Left renal pelvis (tissue), 4 donors: ENCODE measurements around the gene GIMAP8. TPM values are rescaled to one million over a fixed set of nuclear protein-coding genes. Genes with fewer than 3 reads are reported as not detected.

Experiments used
- DNase-seq, 4 donors: peaks; one replicate each; pipeline ENCODE4 v3.0.0-alpha.2; 2013; ENCODE audit warnings: low read depth in 4 of 4, low spot score in 3 of 4
- polyA plus RNA-seq, 4 donors: library from polyadenylated mRNA; unstranded; fragments of 120-200 nt; gene quantifications; one replicate each; pipeline ENCODE4 v1.2.1, GENCODE V29; 2013; ENCODE audit not compliant: insufficient read length in 4 of 4

The GIMAP8 gene
- 1 to 10 TPM; 4.1 to 9.5 (median 8.5) TPM for polyA plus RNA-seq

DNA sequence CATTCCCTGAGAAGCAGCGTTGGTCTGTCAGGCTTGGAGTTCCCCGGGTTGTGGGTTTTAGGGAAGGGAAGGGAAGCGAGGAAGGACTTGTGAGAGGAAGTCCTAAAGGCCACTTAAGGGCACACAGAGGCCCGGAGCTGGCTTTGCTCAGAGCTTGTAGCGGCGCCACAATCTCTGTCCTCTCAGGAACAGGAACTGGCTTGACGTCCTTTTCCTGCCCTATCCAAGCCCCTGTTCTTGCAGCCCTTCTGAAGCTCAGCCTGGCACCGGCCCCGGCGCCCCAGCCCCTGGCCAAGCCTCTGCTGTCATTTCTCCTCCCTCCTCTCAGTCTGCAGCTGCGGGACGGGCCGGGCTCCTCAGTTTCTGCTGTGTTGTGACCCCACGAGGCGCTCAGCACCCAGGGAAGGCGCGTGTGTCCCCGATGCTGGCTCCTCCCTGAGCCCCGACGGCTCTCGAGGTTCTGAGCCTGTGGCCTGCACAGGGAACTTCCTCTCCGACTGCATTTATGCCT, at the start of gene GIMAP8:
Gene GIMAP8 (plus strand): TSS at position 140 of the 511 bp plus-strand sequence. CDS start 16,069 bp downstream, outside the sequence.
- no peak for DNase-seq

DNA sequence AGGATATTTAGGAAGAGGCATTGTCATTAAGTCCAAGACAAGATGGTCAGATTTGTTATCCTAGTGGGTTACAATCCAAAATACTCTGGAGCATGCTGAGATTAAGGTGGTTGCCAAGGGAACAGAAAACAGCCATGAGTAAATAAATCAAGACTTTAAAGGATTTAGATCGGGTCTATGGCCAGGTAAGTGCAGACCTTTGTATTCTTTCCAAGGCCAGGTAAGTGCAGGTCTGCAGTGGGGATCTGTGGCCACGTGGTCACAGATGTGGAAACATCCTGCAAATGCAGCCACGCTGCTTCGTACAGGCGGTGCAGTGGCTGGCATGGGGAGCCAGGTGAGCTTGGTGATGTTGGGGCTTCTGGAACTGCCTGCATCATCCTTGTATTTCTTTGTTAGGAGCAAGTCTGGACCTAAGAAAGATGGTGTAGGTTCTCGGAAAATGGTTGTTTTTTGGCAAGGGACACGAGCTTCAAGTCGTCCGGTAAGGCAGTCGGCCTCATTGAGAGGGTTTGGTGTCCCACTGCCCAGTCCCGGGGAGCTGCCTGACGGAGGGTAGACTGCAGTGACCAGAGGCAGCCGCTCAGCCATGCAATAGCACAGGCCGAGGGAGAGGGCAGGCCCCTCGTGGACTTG, 49.5 kb upstream of the GIMAP8 start:
- DNase-seq, result no peak

DNA sequence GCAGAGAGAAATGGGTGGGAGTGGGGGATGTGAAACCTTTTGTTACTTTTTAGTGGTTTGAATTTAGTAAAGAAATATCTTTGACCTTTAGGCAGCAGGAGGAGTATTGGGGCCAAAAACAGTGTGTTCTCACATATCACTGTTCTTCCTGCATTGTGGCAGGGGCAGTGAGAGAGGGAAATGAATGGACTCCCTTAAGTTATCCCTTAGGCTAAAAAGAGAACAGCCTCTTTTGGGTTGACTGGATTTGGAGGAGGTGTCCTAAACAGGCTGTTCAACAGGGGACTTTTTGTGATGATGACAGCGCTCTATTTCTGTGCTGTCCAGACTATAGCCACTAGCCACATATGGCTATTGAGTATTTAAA, 49.0 kb upstream of the GIMAP8 start:
- no peak for DNase-seq

DNA sequence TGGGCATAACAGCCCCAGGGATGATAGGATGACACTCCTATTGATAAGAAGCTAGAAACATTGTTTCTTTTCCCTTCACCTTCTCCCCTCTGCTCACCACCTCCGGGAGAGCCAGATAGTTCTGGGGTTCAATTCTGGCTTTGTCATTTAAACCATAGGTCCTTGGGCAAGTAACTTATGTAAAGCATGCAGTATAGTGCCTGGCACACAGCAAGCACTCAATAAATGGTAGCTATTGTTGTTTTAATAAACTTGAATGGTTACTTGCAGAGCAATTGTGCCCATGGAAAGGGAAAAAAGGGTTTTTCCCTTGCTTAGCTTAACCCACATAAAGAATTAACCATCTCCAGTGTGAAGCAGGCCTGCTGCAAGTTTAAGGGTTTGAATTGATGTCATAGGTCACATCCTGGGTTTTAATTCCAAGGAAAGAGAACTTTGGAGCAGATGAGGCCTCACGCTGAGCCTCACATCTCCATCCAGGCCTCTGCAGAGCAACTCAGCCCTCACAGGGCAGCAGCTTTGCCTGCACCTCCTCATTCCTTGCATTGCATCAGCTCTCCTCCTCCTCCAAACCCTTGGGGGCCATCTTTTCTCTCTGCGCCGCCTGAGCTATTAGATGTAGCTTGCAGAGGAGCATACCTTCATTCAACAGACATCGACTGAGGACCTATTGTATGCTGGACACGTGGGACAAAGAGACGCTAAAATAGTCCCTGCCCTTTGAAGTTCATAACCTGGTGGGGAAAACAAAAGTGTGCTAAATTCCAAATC, 48.4 kb upstream of the GIMAP8 start:
- DNase-seq, result no peak

DNA sequence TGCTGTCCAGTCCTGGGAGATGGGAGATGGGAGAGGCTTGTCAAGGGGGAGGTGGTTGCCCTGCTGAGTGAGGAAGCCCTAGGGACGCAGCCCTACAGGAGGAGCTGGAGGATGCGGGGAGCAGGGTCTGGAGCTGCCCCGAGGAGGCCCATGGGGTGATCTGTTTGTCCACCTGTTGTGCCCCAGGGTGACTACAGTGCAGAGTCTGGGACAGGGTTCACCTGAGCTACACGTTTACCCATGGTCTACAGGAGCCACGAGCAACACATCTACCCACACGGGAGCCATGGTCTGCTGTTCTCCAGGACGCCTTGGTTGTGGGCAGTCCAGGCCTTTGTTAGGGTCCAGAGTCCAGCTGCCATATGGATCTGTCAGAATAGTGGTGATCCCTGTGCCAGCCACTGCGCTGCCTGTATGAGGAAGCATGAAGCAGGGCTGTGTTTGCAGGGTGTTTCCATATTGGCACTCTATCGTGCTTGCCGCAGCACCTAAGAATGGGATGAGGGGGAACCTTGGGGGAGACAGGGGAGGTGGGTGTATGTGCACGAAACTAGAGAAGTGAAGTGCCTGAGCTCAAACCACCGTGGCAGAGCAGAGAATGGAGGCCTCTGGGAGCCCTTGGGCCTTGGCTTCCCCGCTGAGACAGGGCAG, 47.6 kb upstream of the GIMAP8 start:
- no peak for DNase-seq

DNA sequence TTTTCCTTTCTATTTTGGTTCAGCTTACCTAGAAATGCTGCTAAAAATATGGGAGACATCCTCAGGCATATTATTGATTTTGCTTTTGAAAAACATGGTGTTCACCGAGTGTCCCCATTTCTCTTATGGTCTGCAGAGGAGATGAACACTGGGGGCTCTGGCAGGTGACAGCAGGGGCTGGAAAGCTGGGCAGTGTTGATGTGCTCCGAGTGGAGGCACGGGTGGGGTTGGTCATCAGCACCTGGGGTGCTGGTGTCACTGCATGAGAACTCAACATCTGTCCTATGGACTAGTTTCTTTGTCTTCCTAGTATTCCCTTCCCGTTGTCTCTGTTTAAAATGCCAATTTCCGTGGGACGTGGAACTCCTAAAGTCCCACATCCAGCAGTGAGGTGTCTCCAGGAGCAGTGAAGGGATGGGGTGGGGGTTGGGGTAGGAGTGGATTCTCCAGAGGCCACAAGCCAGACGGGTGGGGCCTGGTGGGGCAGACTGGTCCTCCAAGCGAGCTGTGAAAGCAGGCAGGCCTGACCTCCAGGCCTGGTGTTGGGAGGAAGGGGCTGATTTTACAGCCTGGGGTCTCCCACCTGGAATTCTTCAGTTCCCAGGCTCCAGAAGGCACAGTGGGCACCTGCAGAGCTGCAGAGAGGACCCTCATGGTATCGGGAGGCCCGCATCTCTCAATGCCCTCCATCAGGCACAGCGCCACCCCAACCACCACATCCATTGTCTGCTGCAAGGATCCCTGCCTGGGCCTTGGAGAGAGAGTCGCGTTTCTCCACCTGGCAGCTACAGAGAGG, 46.9 kb upstream of the GIMAP8 start:
- no peak for DNase-seq

DNA sequence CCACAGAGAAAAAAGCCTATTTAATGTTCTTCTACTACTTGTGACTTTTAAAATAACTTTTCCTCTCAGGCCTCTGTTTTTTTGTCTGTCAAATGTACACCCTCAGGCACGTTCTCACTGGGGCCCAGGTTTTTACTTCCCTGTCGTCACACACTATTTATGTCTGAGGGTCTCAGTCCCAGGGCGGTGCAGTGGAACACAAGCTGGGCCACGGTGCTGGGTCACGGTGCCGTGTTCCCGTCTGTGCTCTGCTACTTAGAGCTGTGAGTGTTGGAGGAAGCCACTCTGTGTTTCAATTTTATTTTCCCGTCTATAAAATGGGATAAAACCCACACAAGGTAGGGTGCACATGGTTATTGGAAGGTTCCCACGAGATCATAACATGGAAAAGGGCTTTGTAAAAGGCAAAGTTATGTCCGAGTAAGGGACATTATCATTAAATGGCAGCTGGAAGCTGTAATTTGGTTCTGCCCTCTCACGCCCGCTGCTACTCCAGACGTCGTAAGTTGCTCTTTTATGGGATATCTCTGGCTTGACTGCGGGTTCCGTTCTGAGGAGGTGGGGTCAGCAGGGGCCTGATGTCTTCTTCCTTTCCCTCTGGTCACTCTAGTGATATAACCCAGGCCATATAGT, 46.1 kb upstream of the GIMAP8 start:
- no peak for DNase-seq

DNA sequence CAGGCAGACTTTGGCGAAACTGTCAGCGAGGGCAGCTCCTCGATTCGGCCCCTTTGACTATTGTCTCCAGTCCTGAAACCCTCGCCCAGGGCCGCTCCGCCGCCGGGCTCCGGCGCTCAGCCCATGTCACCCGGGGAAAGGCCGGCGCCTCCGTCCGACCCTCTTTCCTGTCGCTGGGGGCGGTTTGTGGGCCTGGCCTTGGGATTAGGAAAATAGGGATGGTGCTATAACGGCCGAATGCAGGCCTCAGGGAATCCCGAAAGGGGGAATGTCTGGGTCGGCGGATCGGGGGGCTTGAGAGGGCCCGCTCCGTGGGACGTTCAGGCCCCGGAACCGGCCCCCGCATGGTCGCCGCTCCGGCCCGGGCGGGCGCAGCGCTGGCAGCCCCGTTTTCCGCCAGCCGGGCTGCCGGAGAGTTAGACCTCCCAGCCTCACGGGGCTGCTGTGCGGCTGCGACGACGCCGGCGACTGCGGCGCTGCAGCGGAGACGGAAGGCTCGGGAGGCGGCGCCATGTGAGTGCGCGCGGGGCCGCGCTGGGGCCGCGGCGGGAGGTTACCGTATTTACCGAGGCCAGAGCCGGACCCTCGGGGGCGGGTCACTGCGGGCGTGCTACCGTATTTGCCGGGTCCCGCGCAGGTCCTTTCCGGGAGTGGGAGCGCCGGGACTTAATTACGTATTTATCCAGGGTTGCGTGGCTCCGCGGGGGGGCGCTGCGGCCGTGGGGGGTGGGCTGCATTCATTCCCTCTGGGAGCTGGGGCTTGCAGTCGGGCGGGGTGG, 45.4 kb upstream of the GIMAP8 start:
- DNase-seq, result peak; percentile 72 to 80 (median 76)

DNA sequence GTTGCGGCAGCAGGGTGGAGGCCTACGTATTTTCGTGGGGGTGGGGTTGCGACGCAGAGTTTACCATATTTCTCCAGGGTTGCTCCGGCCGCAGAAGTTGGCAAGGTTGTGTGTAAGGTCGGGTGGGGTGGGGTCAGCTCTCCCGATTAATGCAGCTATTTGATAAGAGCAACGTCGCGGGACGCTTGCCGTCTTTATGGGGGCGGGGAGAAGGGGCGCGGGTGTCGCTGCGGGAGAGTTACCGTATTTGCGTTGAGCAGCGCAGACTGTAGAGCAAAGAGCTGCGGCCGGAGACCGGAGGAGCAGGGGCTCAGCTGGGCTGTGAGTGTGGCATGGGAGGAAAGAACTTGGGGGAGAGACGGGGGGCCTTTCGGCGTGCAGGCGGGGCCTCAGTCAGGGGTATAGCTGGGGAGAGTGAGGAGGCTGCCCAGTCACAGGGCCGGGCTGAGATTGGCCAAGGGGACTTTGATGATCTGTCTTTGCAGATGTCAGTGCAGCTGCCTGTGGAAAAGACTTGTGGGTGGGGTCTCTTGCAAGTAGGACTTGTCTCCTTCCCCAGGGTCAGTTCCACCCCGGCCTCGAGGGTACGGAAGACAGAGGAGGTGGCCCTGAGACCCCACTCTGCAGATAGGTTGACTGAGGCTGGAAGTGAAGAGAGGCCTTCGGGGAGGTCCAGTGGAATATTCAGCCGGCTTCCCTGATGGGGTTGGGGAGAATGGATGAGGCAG, 44.7 kb upstream of the GIMAP8 start:
- DNase-seq, result no peak

DNA sequence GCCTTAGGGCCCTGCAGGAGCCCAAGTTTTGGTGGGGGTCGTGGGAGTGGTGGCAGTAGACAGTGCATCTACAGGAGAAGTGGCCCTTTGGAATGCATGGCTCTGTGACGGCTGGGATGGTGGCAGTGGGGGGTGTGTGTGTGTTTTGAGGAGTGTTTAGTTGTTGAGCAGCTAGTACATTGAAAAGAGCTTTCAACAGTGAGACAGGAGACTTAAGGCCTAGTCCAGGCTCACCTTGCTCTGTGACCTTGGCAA, 44.2 kb upstream of the GIMAP8 start:
- DNase-seq, result no peak

DNA sequence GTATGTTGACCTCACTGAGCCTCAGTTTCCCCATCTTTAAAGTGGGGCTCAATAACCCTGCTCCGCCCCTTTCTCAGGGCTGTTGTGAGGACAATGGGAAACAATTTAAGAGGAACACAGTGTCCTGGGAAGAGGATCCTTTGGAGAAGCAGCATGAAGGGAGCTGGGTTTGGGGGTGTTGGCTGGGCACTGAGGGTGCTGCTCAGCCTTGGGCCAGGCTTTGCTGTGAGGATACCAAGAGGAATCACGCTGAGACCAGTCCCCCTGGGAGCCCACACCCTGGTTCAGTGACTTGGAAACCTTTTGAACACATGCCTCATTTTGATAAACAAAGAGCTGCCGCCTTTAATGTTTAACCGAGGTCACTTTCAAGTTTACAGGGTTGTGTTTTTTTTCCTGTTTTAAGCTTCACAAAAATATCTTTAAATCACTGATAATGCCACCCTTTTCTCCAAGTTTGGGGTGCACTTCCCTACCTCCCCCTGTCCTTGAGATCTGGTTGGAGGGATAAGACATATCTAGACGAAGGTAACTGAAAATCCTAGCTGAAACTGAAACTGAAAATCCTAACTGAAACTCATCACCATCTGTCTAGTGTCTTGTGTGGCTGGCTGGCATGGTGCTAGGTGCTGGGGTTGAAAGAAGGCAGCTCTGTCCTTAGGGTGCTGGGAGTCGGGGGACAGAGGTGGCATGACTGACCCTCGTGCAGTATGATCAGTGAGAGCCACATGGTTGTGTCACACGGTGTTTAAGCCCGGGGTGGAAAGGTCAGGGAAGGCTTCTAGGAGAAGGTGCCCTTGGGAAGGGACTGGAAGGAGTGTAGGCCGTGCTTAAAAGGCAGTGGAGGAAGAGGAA, 43.6 kb upstream of the GIMAP8 start:
- peak in 1 of 4 donors; percentile 58 for DNase-seq

DNA sequence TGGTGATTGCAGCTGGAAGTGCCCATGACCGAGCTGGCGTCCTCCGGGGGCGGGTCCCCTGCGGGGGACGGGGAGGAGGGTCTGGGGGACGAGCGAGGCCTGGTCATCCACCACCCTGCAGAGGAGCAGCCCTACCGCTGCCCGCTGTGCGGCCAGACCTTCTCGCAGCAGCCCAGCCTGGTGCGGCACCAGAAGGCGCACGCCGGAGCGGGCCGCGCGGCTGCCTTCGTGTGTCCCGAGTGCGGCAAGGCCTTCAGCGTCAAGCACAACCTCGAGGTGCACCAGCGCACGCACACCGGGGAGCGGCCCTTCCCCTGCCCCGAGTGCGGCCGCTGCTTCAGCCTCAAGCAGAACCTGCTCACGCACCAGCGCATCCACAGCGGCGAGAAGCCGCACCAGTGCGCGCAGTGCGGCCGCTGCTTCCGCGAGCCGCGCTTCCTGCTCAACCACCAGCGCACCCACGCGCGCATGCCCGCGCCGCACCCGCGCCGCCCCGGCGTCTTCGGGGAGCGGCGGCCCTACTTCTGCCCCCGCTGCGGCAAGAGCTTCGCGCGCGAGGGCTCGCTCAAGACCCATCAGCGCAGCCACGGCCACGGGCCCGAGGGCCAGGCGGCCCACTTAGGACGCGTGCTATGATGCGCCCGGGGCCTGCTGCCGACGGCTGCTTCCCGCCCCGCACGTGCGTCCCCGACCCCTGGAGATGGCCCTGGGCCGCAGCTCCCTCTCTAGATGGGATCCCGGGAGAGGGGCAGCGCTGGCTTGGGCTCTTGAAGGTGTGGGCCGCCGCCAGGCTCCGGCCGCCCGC, 42.6 kb upstream of the GIMAP8 start:
- DNase-seq, result no peak

DNA sequence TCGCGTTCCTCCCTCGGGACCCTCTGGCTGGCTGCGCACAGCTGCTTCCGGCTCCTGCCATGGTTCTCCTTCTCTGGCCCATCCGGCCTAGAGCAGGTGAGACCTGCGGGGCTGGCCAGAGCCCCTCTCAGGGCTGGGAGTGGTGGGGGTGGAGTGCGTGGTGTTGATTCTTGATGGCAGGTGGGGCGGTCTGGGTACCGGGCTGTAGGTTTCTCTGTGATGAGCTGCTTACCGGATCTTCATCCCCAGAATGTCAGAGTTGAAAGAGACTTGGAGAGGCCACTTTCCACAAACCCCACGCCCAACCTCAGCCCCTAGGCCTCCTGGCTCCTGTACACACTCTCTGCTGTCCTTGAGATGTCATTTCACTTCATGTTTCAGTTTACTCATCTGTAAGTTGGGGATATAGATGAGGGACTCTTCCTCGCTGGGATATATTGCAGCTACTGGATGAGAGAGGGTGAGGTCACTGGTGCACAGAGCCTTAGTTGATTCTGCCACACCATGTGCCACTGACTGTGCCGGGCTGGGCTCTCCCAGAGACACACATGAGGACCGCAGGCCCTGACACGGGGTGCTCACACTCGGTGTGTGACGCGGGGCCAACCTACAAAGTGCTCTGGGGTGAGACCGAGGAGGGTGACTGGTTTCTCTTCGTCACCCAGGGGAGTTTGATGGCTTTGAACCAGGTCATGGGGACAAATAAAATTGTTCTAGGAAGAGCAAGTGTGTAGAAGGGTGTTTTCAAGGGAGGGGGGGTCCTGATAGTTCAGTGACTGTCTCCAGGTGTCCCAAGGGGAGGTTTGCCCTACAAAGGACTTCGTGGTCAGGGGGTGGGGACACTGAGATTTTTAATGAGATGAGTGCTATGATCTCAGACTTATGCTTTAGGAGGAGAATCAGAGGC, 41.8 kb upstream of the GIMAP8 start:
- no peak for DNase-seq

DNA sequence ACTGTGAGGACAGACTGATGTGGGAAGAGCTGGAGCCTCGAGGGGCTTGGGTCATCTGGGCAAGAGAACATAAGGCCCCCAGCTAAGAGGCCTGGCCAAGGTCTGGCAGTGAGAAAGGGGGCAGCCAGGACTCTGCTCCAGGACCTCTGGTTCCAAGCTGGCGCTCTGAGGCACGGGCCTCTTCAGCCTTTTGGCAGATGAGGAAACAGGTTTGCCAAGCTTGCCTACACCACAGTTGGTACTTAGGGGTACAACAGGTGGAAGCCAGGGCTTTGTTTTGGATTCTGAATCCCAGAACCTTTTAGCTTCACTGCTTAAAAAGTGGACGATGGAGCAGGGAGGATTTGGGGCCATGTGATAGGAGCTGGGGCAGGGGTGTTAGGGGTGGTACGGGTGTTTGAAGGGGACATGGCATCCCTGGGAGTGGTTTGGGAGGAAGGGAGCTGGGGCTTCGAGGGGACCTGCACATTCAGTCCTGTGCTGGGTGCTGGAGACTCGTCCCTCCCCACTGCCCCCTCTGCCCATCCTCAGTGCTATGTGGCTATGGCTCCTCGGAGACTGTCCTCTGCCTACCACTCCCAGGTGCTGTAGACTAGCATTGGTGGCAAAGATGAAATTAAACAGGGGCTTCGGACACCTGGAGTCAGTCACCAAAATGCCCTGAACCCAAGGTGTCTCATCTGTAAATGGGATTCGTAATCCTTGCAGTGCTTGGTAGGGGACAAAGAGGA, 41.0 kb upstream of the GIMAP8 start:
- no peak for DNase-seq

DNA sequence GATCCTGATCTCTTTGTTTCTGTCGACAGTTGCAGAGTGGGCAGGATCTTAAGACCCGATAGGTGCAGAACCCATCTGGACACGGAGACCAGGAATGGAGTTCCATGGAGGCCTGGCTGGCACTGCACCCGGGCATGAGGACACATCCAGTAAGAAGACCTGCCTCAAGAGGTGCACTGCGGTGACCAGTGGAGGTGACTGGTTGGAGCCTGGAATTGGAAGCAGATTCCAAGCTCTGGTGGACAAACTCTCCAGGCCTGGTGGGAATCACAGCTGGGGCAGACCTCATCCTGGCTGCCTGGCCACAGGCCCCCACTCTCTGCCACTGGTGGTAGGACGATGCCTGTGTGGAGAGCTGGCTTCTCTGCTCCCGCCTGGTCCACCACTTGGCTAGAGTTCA, 40.3 kb upstream of the GIMAP8 start:
- no peak for DNase-seq
